ENCODE measurements around the gene PALD1. TPM values are rescaled to one million over a fixed set of nuclear protein-coding genes. Genes with fewer than 3 reads are reported as not detected.
"Not testable (repeated sequence)": the region's sequence is repeated elsewhere in the genome, so short reads cannot be mapped to it uniquely, and the experiment has no call there.

The PALD1 gene
- total RNA-seq, 2 donors from 2014 or later: 0.20 to 4.8 TPM

GRCh38 chr10:70602665-70603448, 124.3 kb downstream of the PALD1 start, which contains the start of gene PRF1:
TSS of gene PRF1 (minus strand) at chr10:70602741. CDS start at chr10:70600902, 1,839 bp downstream.
- ATAC-seq: peak; percentile 92
- H3K9me3 Mint-ChIP-seq: peaks cover 4 to 5% of the 10 kb centered on the region in 2 donors
- peak within 1 kb of the TSS; percentile 92 to 95 for H3K27ac Mint-ChIP-seq
- DNase-seq (ENCODE audit: low spot score in 2 of 2): peak; percentile 66 to 79
- peaks cover 7 to 23% of the 10 kb centered on the region in 2 donors for H3K36me3 Mint-ChIP-seq

GRCh38 chr10:70603449-70603801, 124.9 kb downstream of the PALD1 start:
- Mint-ChIP-seq H3K9me3 (peaks cover 4 to 5% of the 10 kb centered on the region in 2 donors), H3K36me3 (peaks cover 7 to 17% of the 10 kb centered on the region in 2 donors), H3K27ac (peak overlapping the region in 1 of 2 donors; percentile 95)
- ATAC-seq: peak in 1 of 2 donors; percentile 39
- peak in 1 of 2 donors; percentile 65 for DNase-seq (ENCODE audit: low spot score in 2 of 2)

GRCh38 chr10:70604106-70604505, 125.5 kb downstream of the PALD1 start:
- Mint-ChIP-seq H3K9me3 (peaks cover 4 to 5% of the 10 kb centered on the region in 2 donors), H3K36me3 (peaks cover 7 to 11% of the 10 kb centered on the region in 2 donors), H3K27ac (no peak overlapping the region)
- ATAC-seq (no peak), DNase-seq (ENCODE audit: low spot score in 2 of 2) (no peak)

- H3K36me3 Mint-ChIP-seq: peaks cover 5 to 7% of the 10 kb centered on the region in 2 donors
- H3K9me3 Mint-ChIP-seq: peaks cover 4 to 5% of the 10 kb centered on the region in 2 donors
- DNase-seq (ENCODE audit: low spot score in 2 of 2) (no peak), ATAC-seq (no peak)
- H3K27ac Mint-ChIP-seq: no peak overlapping the region
Observed at GRCh38 chr10:70605161-70605560, 126.6 kb downstream of the PALD1 start.

GRCh38 chr10:70607936-70608335, 129.4 kb downstream of the PALD1 start:
- ATAC-seq (no peak), DNase-seq (ENCODE audit: low spot score in 2 of 2) (no peak)
- no peaks in the 10 kb centered on the region for H3K36me3 Mint-ChIP-seq
- H3K27ac Mint-ChIP-seq: no peak overlapping the region
- peaks cover 4 to 9% of the 10 kb centered on the region in 2 donors for H3K9me3 Mint-ChIP-seq

GRCh38 chr10:70613941-70614340, 135.4 kb downstream of the PALD1 start:
- Mint-ChIP-seq H3K9me3 (peaks cover 0 to 4% of the 10 kb centered on the region in 2 donors), H3K36me3 (peaks cover 0 to 4% of the 10 kb centered on the region in 2 donors), H3K27ac (peak overlapping the region in 1 of 2 donors; percentile 44)
- ATAC-seq: peak in 1 of 2 donors; percentile 83
- DNase-seq (ENCODE audit: low spot score in 2 of 2): no peak

DNA sequence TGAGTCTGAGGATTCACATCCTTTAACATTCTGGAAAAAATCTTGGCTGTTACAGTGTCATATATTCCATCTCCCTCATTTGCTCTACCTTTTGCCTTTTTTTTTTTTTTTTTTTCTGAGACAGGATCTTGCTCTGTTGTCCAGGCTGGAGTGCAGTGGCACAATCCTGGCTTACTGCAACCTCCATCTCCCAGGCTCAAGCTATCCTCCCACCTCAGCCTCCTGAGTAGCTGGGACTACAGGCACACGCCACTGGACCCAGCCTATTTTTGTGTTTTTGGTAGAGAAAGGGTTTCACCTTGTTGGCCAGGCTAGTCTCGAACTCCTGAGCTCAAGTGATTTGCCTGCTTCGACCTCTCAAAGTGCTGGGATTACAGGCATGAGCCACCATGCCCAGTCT, 135.8 kb downstream of the PALD1 start:
- not testable (repeated sequence) for DNase-seq (ENCODE audit: low spot score in 2 of 2); ATAC-seq

DNA sequence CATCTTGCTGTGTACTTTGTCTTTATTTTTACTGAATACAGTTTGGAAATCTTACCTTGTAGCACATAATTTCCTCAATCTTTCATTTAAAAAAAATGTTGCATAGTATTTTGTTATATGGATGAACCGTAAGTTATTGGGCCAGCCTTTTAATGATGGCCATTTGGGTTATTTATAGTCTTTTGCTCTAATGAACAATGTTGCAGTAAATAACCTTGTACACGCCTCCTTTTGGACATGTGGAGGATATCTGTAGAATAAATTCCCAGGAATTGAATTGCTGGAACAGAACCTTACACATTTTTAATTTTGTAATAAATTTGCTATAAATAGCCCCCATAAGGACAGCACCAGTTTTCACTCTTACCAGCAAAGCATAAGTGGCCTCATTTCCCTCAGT, 136.6 kb downstream of the PALD1 start:
- peaks cover 7 to 8% of the 10 kb centered on the region in 2 donors for H3K36me3 Mint-ChIP-seq
- H3K27ac Mint-ChIP-seq: no peak overlapping the region
- peaks cover 6 to 11% of the 10 kb centered on the region in 2 donors for H3K9me3 Mint-ChIP-seq
- ATAC-seq (no peak), DNase-seq (ENCODE audit: low spot score in 2 of 2) (no peak)

More for the DNA sequence above, 135.8 kb downstream of the PALD1 start:
- not testable (repeated sequence) for H3K9me3 Mint-ChIP-seq, H3K36me3 Mint-ChIP-seq, H3K27ac Mint-ChIP-seq

GRCh38 chr10:70615784-70616522, 137.4 kb downstream of the PALD1 start:
- DNase-seq (ENCODE audit: low spot score in 2 of 2) (no peak), ATAC-seq (no peak)
- no peak overlapping the region for H3K27ac Mint-ChIP-seq
- peaks cover 7 to 15% of the 10 kb centered on the region in 2 donors for H3K9me3 Mint-ChIP-seq
- H3K36me3 Mint-ChIP-seq: peaks cover 7 to 15% of the 10 kb centered on the region in 2 donors

DNA sequence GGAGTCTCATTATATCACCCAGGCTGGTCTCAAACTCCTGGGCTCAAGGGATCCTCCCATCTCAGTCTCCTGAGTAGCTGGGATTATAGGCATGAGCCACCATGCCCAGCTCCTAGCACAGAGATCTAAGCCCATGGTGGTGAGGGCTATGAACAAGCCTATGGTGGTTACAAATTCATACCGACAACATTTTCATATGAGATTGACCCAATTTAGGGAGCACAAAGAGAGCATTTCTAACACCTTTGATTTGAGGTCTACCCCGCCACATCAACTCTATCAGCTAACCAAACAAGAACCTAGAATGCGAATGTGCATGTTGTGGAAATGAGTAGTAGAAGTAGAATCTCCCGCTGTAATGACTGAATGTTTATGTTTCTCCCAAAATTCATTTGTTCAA, 138.2 kb downstream of the PALD1 start:
- H3K36me3 Mint-ChIP-seq: peaks cover 7 to 15% of the 10 kb centered on the region in 2 donors
- ATAC-seq: peak in 1 of 2 donors; percentile 45
- H3K27ac Mint-ChIP-seq: peak overlapping the region in 1 of 2 donors; percentile 24
- H3K9me3 Mint-ChIP-seq: peaks cover 7 to 14% of the 10 kb centered on the region in 2 donors
- DNase-seq (ENCODE audit: low spot score in 2 of 2): no peak

Other genes with a start within 250 kb of the PALD1 start
- 100 to 1,000 TPM; 233 to 258 TPM for gene PPA1, start 245.3 kb upstream of the PALD1 start, total RNA-seq
- not detected for gene NPFFR1, start 194.8 kb upstream of the PALD1 start, total RNA-seq
- 10 to 100 TPM; 10.5 to 12.9 TPM for gene LRRC20, start 96.1 kb upstream of the PALD1 start, total RNA-seq
- 10 to 100 TPM in 1 of 2 donors, 1 to 10 TPM in 1; 9.2 to 24.3 TPM for gene EIF4EBP2, start 74.6 kb upstream of the PALD1 start, total RNA-seq
- gene NODAL, start 37.1 kb upstream of the PALD1 start, total RNA-seq: not detected
- gene PRF1, start 124.0 kb downstream of the PALD1 start, total RNA-seq: 10 to 100 TPM; 30.9 to 35.7 TPM
- gene ADAMTS14, start 193.7 kb downstream of the PALD1 start, total RNA-seq: under 1 TPM; 0.11 to 0.16 TPM

Data from activated naive CD4-positive, alpha-beta T cell treated with anti-CD3 and anti-CD28 coated beads, Interleukin-2, amount 50 U/mL, for 72 hours (primary cell).